Mesendoderm (in vitro differentiated cells): ENCODE measurements around the gene HSPA12B.
A peak's percentile ranks its signal among the peaks of the same experiment; 100 is the strongest.

Experiments
- DNase-seq: peaks from one replicate; pipeline ENCODE4 v3.0.0; 2013
- H2AK5ac ChIP-seq: 2 replicates; pipeline ENCODE4 v1.6.1; 2013; ENCODE audit warnings: low read length, inconsistent platforms
- H2BK120ac ChIP-seq: 2 replicates; pipeline ENCODE4 v1.6.1; 2013; ENCODE audit warnings: low read depth, mild to moderate bottlenecking, low read length, moderate library complexity, mixed read lengths
- H2BK15ac ChIP-seq: replicated peaks from 2 replicates; pipeline ENCODE4 v1.6.1; 2013; ENCODE audit warnings: low read depth, mild to moderate bottlenecking, moderate library complexity
- H2BK5ac ChIP-seq: 2 replicates; pipeline ENCODE4 v1.6.1; 2013; ENCODE audit warnings: low read length, inconsistent platforms
- H3K18ac ChIP-seq: 2 replicates; pipeline ENCODE4 v1.6.1; 2013; ENCODE audit warnings: mild to moderate bottlenecking, low read length, mixed read lengths
- H3K23ac ChIP-seq: one replicate; pipeline ENCODE4 v1.6.1; 2013; ENCODE audit warnings: low read length
- H3K27ac ChIP-seq: 2 replicates; pipeline ENCODE4 v1.5.1; 2013; ENCODE audit warnings: low read depth, mild to moderate bottlenecking, inconsistent platforms, low read length, moderate library complexity
- H3K27me3 ChIP-seq: 2 replicates; pipeline ENCODE4 v1.6.1; 2013; ENCODE audit warnings: low read length, control low read depth, mild to moderate bottlenecking, inconsistent platforms; ENCODE audit not compliant: insufficient read depth, poor library complexity
- H3K36me3 ChIP-seq: 2 replicates; pipeline ENCODE4 v1.6.1; 2013; ENCODE audit warnings: low read length, inconsistent platforms; ENCODE audit not compliant: control insufficient read depth, insufficient read depth
- H3K4ac ChIP-seq: one replicate; pipeline ENCODE4 v1.6.1; 2013; ENCODE audit warnings: low read depth, mild to moderate bottlenecking, low read length, moderate library complexity
- H3K4me1 ChIP-seq: 2 replicates; pipeline ENCODE4 v1.6.1; 2013; ENCODE audit warnings: low read depth, low read length, inconsistent platforms; ENCODE audit not compliant: control insufficient read depth
- H3K4me2 ChIP-seq: 2 replicates; pipeline ENCODE4 v1.6.1; 2013; ENCODE audit warnings: low read length
- H3K4me3 ChIP-seq: 2 replicates; pipeline ENCODE4 v1.5.1; 2013; ENCODE audit warnings: mild to moderate bottlenecking, low read length
- H3K56ac ChIP-seq: one replicate; pipeline ENCODE4 v1.6.1; 2013; ENCODE audit warnings: low read length
- H3K79me1 ChIP-seq: 2 replicates; pipeline ENCODE4 v1.6.1; 2013; ENCODE audit warnings: low read length, inconsistent platforms
- H3K79me2 ChIP-seq: 2 replicates; pipeline ENCODE4 v1.6.1; 2013; ENCODE audit warnings: mild to moderate bottlenecking, low read length; ENCODE audit not compliant: control insufficient read depth, insufficient read depth
- H3K9ac ChIP-seq: 2 replicates; pipeline ENCODE4 v1.6.1; 2013; ENCODE audit warnings: low read length, inconsistent platforms
- H4K5ac ChIP-seq: one replicate; pipeline ENCODE4 v1.6.1; 2013; ENCODE audit warnings: low read length
- H4K8ac ChIP-seq: one replicate; pipeline ENCODE4 v1.6.1; 2013; ENCODE audit warnings: low read depth, mild to moderate bottlenecking, control low read depth, low read length, moderate library complexity
- WGBS: extraction: QIAGEN DNeasy Blood & Tissue Kit; methylation state at CpG from one replicate; pipeline ENCODE4 v1.1.7; 2013; ENCODE audit warnings: low lambda C conversion rate, missing lambda C conversion rate; ENCODE audit not compliant: insufficient coverage; ENCODE audit errors: extremely low coverage; 5-methylcytosine and 5-hydroxymethylcytosine counted together

The HSPA12B gene

GRCh38 chr20:3777716-3778629 lies 45.5 kb downstream of the HSPA12B start:
- H3K27ac ChIP-seq, result no peak overlapping the region
- H3K56ac ChIP-seq, result peak overlapping the region; percentile 81
- no peak overlapping the region for H4K8ac ChIP-seq
- H2BK5ac ChIP-seq, result no peak overlapping the region
- no CpG with 5 or more reads among the region's 70 CpGs for WGBS
- no peak overlapping the region for H2AK5ac ChIP-seq
- no peaks in the 10 kb centered on the region for H3K79me1 ChIP-seq
- H3K4ac ChIP-seq, result no peak overlapping the region
- H3K36me3 ChIP-seq, result no peaks in the 10 kb centered on the region
- no peak overlapping the region for H2BK15ac ChIP-seq
- peak overlapping the region; percentile 87 for H3K4me2 ChIP-seq
- H3K23ac ChIP-seq, result no peak overlapping the region
- H3K9ac ChIP-seq, result peak overlapping the region; percentile 58
- H3K27me3 ChIP-seq, result peaks cover 8% of the 10 kb centered on the region
- no peak overlapping the region for H3K18ac ChIP-seq
- no peaks in the 10 kb centered on the region for H3K79me2 ChIP-seq
- no peak overlapping the region for H4K5ac ChIP-seq
- peak; percentile 74 for DNase-seq
- H2BK120ac ChIP-seq, result no peak overlapping the region
- no peaks in the 10 kb centered on the region for H3K4me1 ChIP-seq
- peak overlapping the region; percentile 35 for H3K4me3 ChIP-seq

GRCh38 chr20:3778976-3779375 lies 46.5 kb downstream of the HSPA12B start:
- no peak overlapping the region for H3K9ac ChIP-seq
- no CpG with 5 or more reads among the region's 18 CpGs for WGBS
- H3K4me1 ChIP-seq, result no peaks in the 10 kb centered on the region
- H2BK15ac ChIP-seq, result no peak overlapping the region
- H3K27me3 ChIP-seq, result peaks cover 8% of the 10 kb centered on the region
- no peak overlapping the region for H2BK5ac ChIP-seq
- no peak overlapping the region for H3K27ac ChIP-seq
- no peak overlapping the region for H3K4me3 ChIP-seq
- no peak overlapping the region for H4K8ac ChIP-seq
- H3K4me2 ChIP-seq, result no peak overlapping the region
- H2BK120ac ChIP-seq, result no peak overlapping the region
- DNase-seq, result no peak
- H2AK5ac ChIP-seq, result no peak overlapping the region
- no peaks in the 10 kb centered on the region for H3K36me3 ChIP-seq
- H3K79me1 ChIP-seq, result peaks cover 3% of the 10 kb centered on the region
- no peak overlapping the region for H3K56ac ChIP-seq
- no peak overlapping the region for H3K4ac ChIP-seq
- H3K79me2 ChIP-seq, result no peaks in the 10 kb centered on the region
- no peak overlapping the region for H4K5ac ChIP-seq
- H3K18ac ChIP-seq, result no peak overlapping the region
- no peak overlapping the region for H3K23ac ChIP-seq

- Histone ChIP-seq H3K56ac (peak within 1 kb of the TSS; percentile 17), H2BK15ac (no peak within 1 kb of the TSS), H3K9ac (peak within 1 kb of the TSS; percentile 16), H3K4me1 (no peaks in the 10 kb centered on the region), H3K23ac (no peak within 1 kb of the TSS), H4K8ac (no peak within 1 kb of the TSS), H3K4ac (no peak within 1 kb of the TSS), H3K4me2 (peak within 1 kb of the TSS; percentile 22), H2BK120ac (no peak within 1 kb of the TSS), H3K18ac (no peak within 1 kb of the TSS), H3K79me2 (peaks cover 7% of the 10 kb centered on the region), H3K36me3 (peaks cover 3% of the 10 kb centered on the region), H4K5ac (no peak within 1 kb of the TSS), H3K79me1 (peaks cover 18% of the 10 kb centered on the region), H3K4me3 (no peak within 1 kb of the TSS), H2BK5ac (no peak within 1 kb of the TSS), H2AK5ac (no peak within 1 kb of the TSS), H3K27me3 (peaks cover 8% of the 10 kb centered on the region), H3K27ac (no peak within 1 kb of the TSS)
- no CpG with 5 or more reads among the region's 28 CpGs for WGBS
- DNase-seq, result peak; percentile 99
These were observed 48.8 kb downstream of the HSPA12B start, which contains the start of gene SPEF1 for GRCh38 chr20:3781153-3781910. Gene SPEF1, minus strand, starts transcription at chr20:3781448. Its CDS starts 161 bp downstream, at chr20:3781287.

- Histone ChIP-seq H3K4me2 (no peak overlapping the region), H2BK120ac (no peak overlapping the region), H2BK5ac (no peak overlapping the region), H3K56ac (no peak overlapping the region), H3K36me3 (peaks cover 3% of the 10 kb centered on the region), H3K79me2 (peaks cover 7% of the 10 kb centered on the region), H3K4me1 (no peaks in the 10 kb centered on the region), H3K18ac (no peak overlapping the region), H3K79me1 (peaks cover 18% of the 10 kb centered on the region), H3K27ac (no peak overlapping the region), H4K8ac (no peak overlapping the region), H3K4ac (no peak overlapping the region), H3K4me3 (no peak overlapping the region), H3K23ac (no peak overlapping the region), H2BK15ac (no peak overlapping the region), H4K5ac (no peak overlapping the region), H3K9ac (no peak overlapping the region), H2AK5ac (no peak overlapping the region), H3K27me3 (peaks cover 4% of the 10 kb centered on the region)
- WGBS, result no CpG with 5 or more reads among the region's 6 CpGs
- DNase-seq, result no peak
These were observed 50.1 kb downstream of the HSPA12B start for GRCh38 chr20:3782597-3782996.

GRCh38 chr20:3783068-3783489 lies 50.6 kb downstream of the HSPA12B start:
- Histone ChIP-seq H3K4ac (no peak overlapping the region), H3K79me2 (peaks cover 7% of the 10 kb centered on the region), H4K8ac (no peak overlapping the region), H2BK120ac (no peak overlapping the region), H2AK5ac (no peak overlapping the region), H3K9ac (no peak overlapping the region), H3K56ac (no peak overlapping the region), H3K36me3 (peaks cover 3% of the 10 kb centered on the region), H3K4me3 (no peak overlapping the region), H2BK15ac (no peak overlapping the region), H3K18ac (no peak overlapping the region), H3K4me2 (no peak overlapping the region), H4K5ac (no peak overlapping the region), H3K27ac (no peak overlapping the region), H3K79me1 (peaks cover 18% of the 10 kb centered on the region), H3K27me3 (peaks cover 4% of the 10 kb centered on the region), H3K4me1 (no peaks in the 10 kb centered on the region), H3K23ac (no peak overlapping the region), H2BK5ac (no peak overlapping the region)
- DNase-seq, result no peak
- WGBS, result no CpG with 5 or more reads among the region's 2 CpGs
